Metanephros (tissue), 1 donor: ENCODE measurements around the gene C8A. TPM values are rescaled to one million over a fixed set of nuclear protein-coding genes. Genes with fewer than 3 reads are reported as not detected.

Source experiments
- total RNA-seq: library from RNA; depleted of rRNA; stranded (reverse); fragments of >200 nt; gene quantifications from one replicate; pipeline ENCODE4 v1.2.3, GENCODE V29; 2014

Gene C8A
- total RNA-seq: not detected

DNA sequence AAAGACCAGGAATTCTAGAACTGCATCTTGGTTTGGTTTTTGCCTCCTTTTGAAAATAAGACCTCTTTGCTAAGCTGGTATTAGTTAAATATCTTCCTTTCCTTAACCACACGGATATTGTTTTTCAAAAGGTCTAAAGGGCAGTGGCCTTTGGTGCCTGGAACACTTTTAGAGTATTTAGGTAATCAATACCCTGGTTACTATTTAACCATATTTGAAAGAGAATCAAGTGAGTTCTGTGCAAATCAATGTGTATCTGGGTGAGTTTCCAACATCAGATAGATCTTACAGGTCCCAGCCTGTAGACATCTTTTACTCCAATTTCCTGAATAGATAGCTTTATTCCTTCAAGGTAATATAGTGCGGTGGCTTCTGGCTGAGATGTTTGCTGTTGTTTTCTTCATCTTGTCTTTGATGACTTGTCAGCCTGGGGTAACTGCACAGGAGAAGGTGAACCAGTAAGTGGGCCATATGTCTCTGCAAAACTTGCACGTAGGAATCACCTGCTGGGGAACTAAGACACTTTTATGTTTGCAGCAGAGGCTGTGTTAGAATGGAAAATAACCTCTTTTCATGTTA, at the start of gene C8A:
C8A (plus strand) TSS at position 277 of the 579 bp plus-strand sequence; CDS start at position 382, 105 bp downstream.

DNA sequence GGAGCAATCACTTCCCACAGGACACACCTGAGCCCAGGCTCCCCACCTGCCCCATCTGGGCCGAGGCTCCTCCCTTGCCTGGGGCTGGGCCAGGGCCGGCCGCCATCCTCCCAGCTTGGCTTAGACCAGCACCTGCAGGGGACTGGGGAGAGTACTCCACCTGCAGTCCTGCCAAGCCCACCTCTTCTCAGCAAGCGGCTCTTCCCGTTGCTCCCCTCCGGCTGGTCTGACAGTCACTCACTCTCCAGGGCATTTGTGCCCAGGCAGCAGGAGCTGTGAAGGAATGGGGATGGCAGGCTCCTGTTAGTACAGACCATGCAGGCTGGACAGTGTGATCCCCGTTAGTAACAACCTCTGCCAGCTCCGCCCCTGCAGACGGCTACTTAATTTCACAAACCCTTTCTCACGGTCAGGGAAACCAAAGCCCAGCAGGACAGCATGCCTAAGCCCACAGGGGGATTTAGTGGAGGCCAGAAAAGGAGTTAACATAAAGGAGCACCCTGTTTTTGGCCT, 35.2 kb upstream of the C8A start, which contains the start of gene FYB2:
FYB2 (minus strand) TSS at position 18 of the 513 bp plus-strand sequence. CDS start 114 bp downstream, outside the sequence.

DNA sequence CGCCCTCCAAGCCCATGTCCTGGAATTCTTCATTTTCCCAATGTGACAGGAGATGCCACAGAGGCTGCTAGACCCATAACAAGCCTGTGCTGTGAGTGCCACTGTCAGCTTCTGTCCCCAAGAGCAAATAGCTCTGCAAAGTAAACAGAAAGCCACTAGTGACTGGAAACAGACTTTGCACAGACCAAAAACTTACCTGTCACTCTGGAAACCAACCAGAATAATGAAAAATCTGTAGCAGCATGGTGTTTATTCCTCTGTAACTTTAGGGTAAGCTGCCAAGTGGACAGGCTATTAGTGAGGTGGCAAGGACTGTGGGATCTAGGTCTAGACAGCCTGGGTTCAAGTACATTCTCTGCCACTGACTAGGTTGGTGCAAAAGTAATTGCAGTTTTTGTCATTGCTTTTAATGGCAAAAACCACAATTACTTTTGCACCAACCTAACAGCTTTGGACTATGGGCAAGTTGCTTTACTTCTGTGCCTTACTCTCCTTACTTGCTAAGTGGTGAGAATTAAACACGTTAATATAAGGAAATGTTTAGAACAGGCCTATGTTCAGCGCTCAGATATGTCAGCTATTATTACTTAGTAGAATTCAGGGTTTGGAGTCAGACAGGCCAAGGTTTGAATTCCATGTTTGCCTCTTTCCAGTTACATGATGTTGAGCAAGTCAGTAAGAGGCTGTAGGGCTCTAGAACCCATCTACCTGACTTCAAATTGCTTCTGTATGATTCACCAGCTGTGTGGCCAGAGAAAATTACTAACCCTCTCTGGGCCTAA, 111.5 kb downstream of the C8A start, which contains the start of gene C8B:
C8B (minus strand) TSS at position 100 of the 782 bp plus-strand sequence; CDS start at position 33, 67 bp downstream.

Other genes with a start within 250 kb of the C8A start
- 30.1 TPM for gene PRKAA2, start 209.5 kb upstream of the C8A start, total RNA-seq
- 1.3 TPM for gene FYB2, start 35.4 kb upstream of the C8A start, total RNA-seq
- gene C8B, start 111.2 kb downstream of the C8A start, total RNA-seq: not detected